Hematopoietic multipotent progenitor cell treated with erythropoietin and hydrocortisone succinate and interleukin-3 and kit ligand, for 6 days (in vitro differentiated cells): ENCODE measurements around the gene ZNF397.

Source experiments
- DNase-seq: peaks from one replicate; pipeline ENCODE4 v3.0.0-alpha.2; 2015

ZNF397 gene

DNA sequence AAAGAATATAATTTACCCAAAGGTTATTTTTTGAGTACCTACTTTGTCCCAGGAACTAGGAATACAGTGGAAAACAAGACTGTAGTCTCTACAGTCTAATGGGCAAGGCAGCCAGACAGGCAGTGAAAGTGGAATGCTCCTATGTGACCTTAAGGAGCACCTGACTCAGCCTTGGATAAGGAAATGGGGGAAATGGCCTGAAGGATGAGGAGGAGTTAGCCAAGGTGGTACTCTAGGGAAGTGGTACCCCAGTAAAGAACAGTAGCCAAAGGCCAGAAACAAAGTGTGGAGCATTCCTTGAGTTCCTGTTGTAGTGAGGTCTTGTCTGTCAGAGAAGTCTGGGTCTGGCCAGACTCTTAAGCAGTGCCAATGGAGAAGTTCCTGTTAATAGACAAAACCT, 6.0 kb downstream of the ZNF397 start:
- DNase-seq: no peak

GRCh38 chr18:35247412-35248249, 6.8 kb downstream of the ZNF397 start:
- no peak for DNase-seq

DNA sequence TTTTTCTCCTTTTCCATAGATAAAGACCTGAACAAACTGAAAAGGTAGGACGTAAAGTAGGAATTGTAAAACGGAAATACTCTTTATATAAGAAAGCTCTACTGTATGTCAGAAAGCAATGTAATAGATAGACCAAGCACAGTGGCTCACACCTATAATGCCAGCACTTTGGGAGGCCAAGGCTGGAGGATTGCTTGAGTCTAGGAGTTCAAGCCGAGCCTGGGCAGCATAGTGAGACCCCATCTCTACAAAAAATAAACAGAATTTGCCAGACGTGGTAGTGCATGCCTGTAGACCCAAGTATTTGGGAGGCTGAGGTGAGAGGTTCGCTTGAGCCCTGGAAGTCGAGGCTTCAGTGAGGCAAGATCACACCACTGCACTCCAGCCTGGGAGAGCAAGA, 7.6 kb downstream of the ZNF397 start:
- no peak for DNase-seq

DNA sequence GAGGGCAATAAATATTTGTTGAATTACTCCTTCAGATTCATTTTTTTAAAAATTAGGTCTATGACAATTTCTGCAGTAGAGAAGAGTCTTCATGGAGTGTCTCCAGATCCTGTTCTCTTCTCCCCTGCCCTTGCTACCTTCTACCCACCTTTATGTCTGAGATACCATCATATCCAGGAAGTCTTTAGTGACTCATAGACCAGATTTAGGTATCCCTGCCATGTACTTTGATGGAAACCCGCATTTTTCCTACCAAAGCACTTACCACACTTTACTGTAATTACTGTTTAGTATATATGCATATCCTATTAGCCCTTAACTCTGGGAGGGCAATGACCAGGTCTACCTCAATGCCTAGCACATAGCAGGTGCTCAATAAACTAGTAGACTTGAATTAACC, 11.6 kb downstream of the ZNF397 start:
- no peak for DNase-seq

DNA sequence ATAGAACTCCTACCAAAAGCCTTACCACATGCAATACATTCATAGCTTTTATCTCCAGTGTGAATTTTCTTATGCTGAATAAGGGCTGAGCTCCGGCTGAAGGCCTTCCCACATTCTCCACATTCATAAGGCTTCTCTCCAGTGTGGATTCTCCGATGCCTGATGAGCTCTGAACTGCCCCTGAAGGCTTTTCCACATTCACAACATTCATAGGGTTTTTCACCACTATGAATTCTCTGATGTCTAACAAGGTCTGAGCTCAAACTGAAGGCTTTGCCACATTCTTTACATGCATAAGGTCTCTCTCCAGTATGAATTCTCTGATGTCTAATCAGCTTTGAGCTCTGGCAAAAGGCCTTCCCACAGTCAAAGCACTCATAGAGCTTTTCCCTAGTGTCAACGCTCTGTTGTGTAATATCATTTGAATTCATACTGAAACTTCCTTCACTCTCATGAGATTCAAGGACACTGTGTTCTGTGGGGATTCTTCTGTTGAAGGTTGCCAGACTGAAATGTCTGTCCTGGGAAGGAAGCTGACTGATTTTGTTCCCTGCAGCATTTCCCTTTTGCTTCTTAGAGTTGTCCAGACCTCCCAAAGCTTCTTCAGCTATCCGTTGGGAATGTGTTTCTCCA, 12.9 kb downstream of the ZNF397 start:
- DNase-seq: no peak

DNA sequence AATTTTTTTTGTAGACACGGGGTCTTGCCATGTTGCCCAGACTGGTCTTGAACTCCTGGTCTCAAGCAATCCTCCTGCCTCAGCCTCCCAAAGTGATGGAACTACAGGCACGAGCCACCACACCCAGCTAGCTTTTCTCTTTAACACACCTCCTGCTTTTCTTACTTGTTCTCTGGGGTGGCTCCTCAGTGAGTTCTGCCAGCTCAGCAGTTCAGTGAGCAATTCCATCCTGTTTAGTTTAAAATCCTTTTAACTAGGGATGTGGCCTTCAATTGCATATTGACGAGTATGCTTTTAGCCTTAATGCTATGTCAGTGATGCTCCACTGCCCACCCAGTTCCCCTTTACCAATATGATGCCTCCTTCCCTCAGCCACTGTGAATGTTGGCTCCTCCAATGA, 16.1 kb downstream of the ZNF397 start:
- DNase-seq: no peak

- DNase-seq: no peak
Measured at GRCh38 chr18:35264409-35264808, 23.6 kb downstream of the ZNF397 start.

DNA sequence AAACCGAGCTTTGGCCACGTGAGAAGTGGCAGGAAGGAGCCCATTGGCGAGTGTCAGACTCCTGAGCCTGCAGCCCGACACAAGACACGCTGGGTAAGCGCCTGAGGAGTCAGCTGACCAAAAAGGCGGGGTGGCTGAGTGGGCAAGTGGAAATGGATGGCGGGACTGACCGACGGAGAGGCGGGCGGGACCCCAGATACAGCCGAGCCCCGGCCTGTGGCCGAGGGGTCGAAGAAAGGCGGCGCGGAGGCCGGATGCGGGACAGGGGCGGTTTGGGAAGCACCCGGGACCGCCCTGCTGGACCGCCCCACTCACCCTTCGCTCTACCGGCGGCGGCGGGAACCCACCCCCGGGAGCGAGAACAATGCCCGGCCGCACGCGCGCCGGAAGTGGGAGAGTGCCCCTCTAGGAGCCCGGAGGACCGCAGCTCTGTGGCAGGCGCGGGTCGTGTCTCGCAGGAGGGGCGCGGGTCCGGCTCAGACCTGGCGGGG, 26.4 kb downstream of the ZNF397 start:
- DNase-seq: peak; percentile 71

- DNase-seq: no peak
Measured at GRCh38 chr18:35267809-35268208, 27.0 kb downstream of the ZNF397 start.

GRCh38 chr18:35268821-35269220, 28.0 kb downstream of the ZNF397 start:
- DNase-seq: peak; percentile 20

- no peak for DNase-seq
Measured at GRCh38 chr18:35271656-35272055, 30.8 kb downstream of the ZNF397 start.

GRCh38 chr18:35276267-35276666, 35.4 kb downstream of the ZNF397 start:
- no peak for DNase-seq

DNA sequence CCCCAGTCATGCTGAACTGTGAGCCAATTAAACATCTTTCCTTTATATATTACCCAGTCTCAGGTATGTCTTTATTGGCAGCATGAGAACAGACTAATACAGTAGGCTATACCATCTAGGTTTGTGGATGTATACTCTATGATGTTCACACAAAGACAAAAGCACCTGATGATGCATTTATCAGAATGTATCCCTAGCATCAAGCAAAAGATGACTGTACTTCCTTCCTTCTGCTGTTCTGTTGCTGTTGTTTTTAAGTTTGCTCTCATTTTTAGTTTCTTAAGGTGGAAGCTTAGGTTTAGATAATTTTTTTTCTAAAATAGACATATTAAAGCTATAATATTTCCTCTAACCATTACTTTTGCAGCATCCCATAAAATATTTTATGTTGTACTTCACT, 36.8 kb downstream of the ZNF397 start:
- DNase-seq: no peak

DNA sequence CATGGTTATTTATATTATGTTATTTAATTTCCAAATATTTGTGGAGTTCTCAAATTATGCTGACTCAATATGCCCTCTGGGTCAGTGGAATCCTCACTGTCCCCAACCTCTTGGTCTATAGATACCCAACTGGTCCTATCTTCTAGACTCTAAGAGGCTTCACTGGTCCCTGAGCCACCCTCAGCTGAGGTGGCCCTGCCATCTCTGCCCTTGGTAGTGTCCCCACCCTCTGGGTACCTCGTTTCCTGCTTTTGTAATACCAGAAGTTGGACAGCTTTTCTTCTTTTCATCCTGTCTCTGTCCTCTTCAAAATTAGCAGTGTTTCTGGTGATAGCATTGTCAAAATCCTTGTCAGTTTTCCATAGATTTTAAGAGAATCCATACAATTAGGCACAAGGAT, 37.3 kb downstream of the ZNF397 start:
- DNase-seq: no peak

DNA sequence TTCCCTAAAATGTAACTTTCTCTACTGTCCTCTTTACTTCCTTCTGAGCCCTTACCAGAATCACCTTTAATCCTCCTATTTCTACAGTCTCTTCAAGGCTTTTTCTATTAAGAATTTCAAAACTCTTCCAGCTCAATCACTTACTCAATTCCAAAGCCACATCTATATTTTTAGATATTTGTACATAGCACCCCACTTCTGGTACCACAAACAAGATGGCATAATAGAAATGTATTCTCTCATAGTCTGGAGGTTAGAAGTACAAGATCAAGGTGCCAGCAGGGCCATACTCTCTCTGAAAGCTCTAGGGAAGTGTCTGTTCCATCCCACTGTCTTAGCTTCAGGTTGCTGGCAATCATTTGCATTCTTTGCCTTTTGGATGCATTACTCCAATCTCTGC, 38.1 kb downstream of the ZNF397 start:
- DNase-seq: no peak

- DNase-seq: no peak
Measured at GRCh38 chr18:35282353-35282752, 41.5 kb downstream of the ZNF397 start.

GRCh38 chr18:35283923-35284794, 43.3 kb downstream of the ZNF397 start:
- no peak for DNase-seq

- no peak for DNase-seq
Measured at GRCh38 chr18:35284841-35285240, 44.0 kb downstream of the ZNF397 start.

- peak; percentile 36 for DNase-seq
Measured at GRCh38 chr18:35289293-35289692, 48.5 kb downstream of the ZNF397 start.

DNA sequence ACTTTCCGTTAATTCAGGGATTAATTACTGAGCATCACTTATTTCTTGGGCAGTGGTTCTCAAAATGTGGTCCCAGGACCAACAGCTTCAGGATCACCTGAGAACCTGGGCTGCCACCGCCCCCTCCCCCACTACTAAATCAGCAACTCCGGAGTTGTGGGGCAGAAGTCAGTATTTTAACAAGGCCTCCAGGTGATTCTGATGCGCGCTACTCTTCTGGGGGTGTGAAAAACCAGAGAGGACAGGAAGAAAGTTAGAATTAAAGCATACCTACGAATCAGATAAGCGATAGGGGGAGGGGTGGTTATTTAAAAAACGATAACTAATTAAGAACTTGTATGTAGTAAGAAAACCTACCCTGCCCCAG, 48.9 kb downstream of the ZNF397 start:
- no peak for DNase-seq

DNA sequence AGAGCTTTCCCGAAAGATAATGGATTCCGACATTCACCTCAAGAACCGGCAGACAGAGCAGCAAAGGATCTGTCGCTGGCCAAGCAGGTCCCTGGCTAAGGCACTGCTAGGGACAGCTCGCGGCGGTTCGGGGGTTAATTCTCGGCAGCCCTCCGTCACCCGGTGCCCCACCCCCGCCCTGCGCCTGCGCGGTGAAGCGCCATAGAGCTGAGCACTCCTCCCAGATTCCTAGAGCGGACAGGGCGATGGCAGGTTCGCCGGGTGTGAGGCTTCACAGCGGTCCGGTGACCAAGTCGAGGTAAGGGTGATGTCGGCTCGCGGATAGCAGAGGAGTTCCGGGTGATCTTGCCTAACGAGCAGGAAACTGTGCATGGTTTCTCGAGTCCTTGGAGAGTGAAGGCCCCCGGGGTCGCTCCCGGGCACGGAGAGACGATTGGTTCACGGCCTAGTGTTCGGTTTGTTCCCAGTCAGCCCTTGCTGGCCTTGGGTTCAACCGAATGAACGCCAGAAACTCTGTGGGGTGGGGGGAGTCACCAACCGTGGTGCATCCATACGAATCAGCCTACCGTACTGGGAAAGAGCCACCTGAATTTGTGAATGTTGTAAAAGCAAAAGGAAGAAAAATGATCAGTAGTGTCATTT, 49.4 kb downstream of the ZNF397 start, which contains the start of gene ZSCAN30:
ZSCAN30 (minus strand) TSS at position 136 of the 642 bp plus-strand sequence. CDS start 25,877 bp downstream, outside the sequence.
- peak; percentile 97 for DNase-seq

DNA sequence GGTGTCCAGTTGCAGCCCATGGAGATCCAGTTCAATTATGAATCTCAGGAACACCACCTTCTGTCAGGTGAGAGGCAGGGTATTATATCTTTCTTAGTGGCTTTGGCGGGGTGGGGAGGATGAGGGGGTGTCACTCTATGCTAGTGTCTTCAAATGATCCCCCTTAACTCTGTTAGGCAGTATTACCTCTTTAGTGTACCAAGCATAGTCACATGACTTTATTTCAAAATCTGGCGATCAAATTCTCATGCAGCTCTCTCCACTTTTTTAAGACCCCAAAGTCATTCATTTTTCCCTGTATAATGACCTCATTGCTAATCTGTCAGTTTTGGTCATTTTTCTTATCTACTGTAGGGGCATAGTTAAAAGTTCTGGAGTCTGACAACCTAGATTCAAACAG, 50.3 kb downstream of the ZNF397 start:
- DNase-seq: peak; percentile 12

DNA sequence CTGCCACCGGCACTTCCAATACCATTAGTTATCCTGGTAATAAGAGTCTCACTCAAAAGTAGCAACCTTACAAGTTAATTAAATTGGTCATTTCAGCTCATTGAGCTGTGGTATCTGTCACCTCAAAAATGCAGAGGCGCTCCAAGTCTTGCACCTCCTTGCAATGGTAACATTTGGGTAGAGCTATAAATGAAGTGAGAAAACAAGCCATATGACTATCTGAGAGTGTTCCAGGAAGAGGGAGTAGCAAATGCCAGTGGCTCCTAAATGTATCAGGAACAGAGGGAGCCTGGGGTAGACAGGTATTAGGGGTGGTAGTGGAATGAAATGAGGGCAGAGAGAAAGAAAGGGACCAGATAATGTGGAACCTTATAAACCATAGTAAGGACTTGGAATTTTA, 55.2 kb downstream of the ZNF397 start:
- DNase-seq: no peak
